Gastroesophageal sphincter (tissue), 3 donors: ENCODE data around the gene TNFRSF18.

Source experiments
- CTCF ChIP-seq, 4 experiments: fragments of 200-600 bp in 2 of 4; fragments of 450-650 bp in 2 of 4; sonication (generic) in 1 of 4; IDR thresholded peaks; one replicate each; pipeline ENCODE4 v1.5.1; 2017 to 2019; ENCODE audit warnings: antibody characterized with exemption in 4 of 4, mild to moderate bottlenecking in 2 of 4, moderate library complexity in 2 of 4
- POLR2A ChIP-seq, 2 donors: fragments of 450-650 bp; IDR thresholded peaks; one replicate each; pipeline ENCODE4 v1.6.1; 2017; ENCODE audit warnings: antibody characterized with exemption in 2 of 2, mild to moderate bottlenecking in 2 of 2, moderate library complexity in 1 of 2
- POLR2AphosphoS5 ChIP-seq: sonication (generic); formaldehyde crosslinking; IDR thresholded peaks from one replicate; pipeline ENCODE4 v1.6.1; 2017; ENCODE audit warnings: antibody characterized with exemption

GRCh38 chr1:1204425-1204920, 1.9 kb downstream of the TNFRSF18 start:
- no peak for TF ChIP-seq CTCF (IDR thresholded peaks at IDR 0.05)
- no peak for TF ChIP-seq POLR2AphosphoS5
- no peak for TF ChIP-seq POLR2A (IDR thresholded peaks at IDR 0.05)
